Stimulated activated CD8-positive, alpha-beta memory T cell treated with anti-CD3 and anti-CD28 coated beads, Interleukin-4, amount 100 ng/mL, for 24 hours (primary cell): ENCODE data around the gene TEX55.
"Not testable (repeated sequence)": the region's sequence is repeated elsewhere in the genome, so short reads cannot be mapped to it uniquely, and the experiment has no call there.

Source experiments
- DNase-seq: peaks from one replicate; pipeline ENCODE4 v3.0.0-alpha.2; 2020; ENCODE audit warnings: low read depth

TEX55 gene

DNA sequence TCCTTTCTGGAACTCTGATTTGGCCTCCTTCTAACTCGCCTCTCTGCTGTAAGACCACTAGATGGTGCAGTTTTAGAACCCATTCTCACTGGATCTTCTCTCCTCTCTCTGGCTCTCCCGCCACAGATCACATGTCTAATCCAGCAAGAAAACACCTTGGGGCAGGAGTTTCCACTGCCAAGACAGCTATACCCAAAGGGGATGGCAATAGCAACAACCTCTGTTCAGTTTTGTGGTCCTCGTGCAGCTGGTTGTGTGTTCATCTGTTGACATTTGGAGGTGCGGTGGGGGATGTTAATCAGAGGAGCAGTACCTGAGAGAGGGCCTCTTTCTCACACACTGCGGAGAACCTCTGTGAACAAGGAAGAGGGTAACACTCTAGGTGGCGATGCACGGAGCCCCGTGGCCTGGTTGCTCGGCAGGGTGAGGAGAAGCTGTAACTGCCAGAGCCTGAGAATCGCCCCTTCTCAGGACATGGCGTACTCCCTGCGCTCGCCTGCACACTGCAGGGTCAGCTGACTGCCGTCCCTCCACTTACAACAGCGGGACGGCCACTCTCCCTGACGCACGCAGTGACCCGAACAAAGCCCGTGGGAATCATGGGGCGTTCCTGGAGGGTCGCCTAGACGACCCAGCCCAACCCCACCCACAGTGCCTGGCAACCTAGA lies at the start of gene TEX55:
Gene TEX55, plus strand, starts transcription at position 666 of the 668 bp plus-strand sequence. CDS start 25 bp downstream, outside the sequence.
- DNase-seq = no peak

- no peak for DNase-seq
Observed at GRCh38 chr3:119098003-119098402, 48.0 kb upstream of the TEX55 start.

- no peak for DNase-seq
Observed at GRCh38 chr3:119098619-119099222, 47.2 kb upstream of the TEX55 start.

GRCh38 chr3:119099785-119100184 lies 46.2 kb upstream of the TEX55 start:
- no peak for DNase-seq

GRCh38 chr3:119104031-119104430 lies 41.9 kb upstream of the TEX55 start:
- DNase-seq = no peak

DNA sequence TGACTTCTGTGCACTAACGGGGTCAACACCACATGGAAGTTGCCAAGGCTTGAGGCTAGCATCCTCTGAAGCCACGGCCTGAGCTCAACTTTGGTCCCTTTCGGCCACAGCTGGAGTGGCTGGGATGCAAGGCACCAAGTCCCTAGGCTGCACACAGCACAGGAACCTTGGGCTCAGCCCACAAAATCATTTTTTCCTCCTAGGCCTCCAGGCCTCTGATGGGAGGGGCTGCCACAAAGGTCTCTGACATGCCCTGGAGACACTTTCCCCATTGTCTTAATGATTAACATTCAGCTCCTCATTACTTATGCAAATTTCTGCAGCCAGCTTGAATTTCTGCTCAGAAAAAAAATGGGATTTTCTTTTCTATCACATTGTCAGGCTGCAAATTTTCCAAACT lies 27.6 kb upstream of the TEX55 start:
- not testable (repeated sequence) for DNase-seq

DNA sequence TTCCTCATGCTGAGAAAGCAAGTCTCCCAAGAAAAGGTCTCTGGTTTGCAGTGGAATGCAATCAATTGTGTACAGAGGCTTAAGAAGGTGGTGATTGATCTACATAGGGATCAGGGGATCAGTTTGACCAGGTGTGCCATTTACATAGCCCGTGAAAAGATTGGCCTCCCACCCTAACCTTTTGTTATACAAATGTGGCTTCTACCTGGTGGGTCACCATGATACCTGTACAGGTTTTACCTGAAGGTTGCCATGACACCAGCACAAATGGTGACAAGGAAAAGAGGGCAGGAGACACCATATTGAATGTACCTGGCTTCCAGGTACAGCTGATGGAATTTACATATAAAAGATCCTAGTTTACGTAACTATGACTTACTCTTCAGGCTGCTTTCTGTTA lies 25.5 kb upstream of the TEX55 start:
- no peak for DNase-seq

- DNase-seq = no peak
Observed at GRCh38 chr3:119122350-119122749, 23.6 kb upstream of the TEX55 start.

DNA sequence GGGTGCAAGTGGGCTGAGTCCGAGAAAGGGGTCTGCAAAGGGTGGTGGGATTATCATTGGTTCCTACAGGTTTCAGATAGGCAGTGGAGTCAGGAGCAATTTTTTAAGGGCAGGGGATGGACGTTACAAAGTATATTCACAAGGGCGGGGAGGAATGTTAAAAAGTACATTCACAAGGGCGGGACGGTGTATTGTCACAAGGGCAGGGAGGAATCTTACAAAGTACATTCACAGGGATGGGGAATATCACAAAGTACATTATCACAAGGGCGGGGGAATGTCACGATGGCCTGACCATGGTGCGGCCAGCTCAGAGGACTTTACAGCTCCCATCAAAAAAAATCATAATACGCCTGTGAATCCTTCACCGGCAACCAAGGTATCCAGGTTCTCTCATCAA lies 20.6 kb upstream of the TEX55 start:
- DNase-seq = no peak

DNA sequence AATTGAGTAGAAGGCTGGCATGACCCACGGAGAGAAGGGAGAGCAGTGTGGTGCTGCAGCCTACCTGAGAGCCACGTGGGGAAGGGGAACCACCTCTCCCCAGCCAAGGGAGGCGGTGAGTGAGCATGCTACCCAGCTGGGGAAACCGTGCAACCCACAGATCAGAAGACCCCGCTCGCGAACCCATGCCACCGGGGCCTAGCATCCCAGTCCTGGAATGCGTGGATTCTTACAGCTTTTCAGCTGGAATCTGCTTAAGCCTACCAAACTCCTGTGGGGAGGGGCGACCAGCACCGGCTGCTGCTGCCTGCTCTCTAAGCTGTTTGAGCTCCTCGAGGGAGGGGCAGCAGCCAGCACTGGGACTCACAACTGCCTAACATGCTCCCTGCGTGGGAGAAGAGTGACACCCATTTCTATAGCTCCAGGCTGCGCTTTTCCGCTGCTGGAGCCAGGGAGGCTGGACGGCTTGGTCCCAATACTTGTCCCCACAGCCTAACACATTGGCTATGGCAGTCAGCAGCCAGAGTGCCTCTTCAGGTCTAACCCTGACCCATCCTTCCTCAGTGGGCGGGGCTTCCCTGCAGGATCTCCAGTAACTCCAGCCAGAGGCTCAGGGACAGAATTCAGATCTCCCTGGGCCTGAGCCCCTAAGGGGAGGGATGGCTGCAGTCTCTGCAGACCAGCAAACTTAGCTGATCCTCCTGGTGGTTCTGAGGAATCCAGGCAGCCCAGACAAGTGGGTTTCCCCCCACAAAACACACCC lies 20.0 kb upstream of the TEX55 start:
- no peak for DNase-seq

DNA sequence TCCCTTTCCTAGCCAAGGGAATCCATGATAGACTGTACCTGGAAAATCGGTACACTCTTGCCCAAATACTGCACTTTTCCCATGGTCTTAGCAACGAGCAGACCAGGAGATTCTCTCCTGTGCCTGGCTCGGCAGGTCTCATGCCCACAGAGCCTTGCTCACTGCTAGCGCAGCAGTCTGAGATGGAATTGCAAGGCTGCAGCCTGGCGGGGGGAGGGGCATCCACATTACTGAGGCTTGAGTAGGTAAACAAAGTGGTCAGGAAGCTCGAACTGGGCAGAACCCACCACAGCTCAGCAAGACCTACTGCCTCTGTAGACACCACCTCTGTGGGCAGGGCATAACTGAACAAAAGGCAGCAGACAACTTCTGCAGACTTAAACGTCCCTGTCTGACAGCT lies 15.7 kb upstream of the TEX55 start:
- not testable (repeated sequence) for DNase-seq

- not testable (repeated sequence) for DNase-seq
Observed at GRCh38 chr3:119132291-119132690, 13.7 kb upstream of the TEX55 start.

- DNase-seq = not testable (repeated sequence)
Observed at GRCh38 chr3:119139360-119139759, 6.6 kb upstream of the TEX55 start.

DNA sequence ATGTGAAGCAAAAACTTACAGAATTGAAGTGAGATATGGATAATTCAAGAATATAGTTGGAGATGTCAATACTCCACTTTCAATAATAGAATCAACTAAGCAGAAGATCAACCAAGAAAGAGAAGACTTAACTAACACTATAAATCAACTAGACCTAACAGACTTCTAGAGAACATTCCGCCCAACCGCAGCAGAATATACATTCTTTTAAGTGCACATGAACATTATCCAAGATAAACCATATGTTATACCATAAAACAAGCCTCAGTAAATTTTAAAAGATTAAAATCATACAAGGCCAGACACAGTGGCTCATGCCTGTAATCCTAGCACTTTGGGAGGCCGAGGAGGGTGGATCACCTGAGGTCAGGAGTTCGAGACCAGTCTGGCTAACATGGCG lies 5.5 kb upstream of the TEX55 start:
- no peak for DNase-seq

DNA sequence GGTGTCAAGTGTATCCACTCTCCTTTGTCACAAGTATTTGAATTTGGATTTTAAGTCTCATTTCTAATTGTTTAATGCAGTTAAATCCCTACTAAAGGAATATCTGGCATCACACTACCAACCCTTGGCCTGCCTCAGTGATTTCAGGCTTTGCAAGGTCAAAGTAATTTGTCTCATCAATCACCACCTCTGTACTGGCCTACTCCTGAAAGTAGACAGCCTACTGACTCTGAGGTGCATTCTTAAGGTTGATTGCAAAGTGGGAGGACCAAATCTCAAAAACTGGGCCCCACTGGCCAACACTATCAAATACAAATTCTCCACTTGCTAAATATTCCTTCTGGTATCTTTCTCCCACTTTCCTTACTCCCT lies 851 bp upstream of the TEX55 start:
- no peak for DNase-seq

DNA sequence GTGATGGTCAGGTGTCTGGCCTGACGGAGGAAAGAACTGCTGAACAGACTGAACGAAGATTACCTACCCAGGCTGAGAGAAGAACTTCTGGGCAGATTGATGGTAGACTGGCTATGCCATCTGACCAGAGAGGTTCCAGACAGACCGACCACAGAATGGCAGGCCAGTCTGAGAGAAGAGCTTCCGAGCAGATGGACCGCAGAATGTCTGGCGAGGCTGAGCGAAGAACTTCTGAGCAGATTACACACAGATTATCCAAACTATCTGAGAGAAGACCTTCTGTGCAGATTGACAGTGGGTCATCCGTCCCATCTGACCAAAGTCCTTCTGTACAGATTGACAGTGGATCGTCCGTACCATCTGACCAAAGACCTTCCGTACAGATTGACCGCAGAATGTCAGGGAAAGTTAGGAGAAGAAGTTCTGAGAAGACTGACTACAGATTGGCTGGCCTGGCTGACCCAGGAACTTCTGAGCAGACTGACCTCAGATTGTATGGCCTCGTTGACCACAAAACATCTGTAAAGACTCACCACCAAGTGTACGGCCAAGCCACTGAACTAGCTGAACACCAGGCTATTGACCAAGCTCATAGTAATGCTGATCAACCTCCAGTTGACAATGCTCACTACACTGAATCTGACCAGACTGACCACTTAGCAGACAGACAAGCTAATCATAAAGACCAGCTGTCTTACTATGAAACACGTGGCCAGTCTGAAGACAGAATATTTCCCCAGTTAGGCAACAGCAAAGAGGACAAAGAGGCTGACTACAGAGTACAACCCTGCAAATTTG lies 812 bp downstream of the TEX55 start:
- no peak for DNase-seq

- no peak for DNase-seq
Observed at GRCh38 chr3:119147494-119147893, 1.5 kb downstream of the TEX55 start.

GRCh38 chr3:119148493-119149180 lies 2.7 kb downstream of the TEX55 start:
- no peak for DNase-seq

GRCh38 chr3:119149484-119149883 lies 3.5 kb downstream of the TEX55 start:
- no peak for DNase-seq

DNA sequence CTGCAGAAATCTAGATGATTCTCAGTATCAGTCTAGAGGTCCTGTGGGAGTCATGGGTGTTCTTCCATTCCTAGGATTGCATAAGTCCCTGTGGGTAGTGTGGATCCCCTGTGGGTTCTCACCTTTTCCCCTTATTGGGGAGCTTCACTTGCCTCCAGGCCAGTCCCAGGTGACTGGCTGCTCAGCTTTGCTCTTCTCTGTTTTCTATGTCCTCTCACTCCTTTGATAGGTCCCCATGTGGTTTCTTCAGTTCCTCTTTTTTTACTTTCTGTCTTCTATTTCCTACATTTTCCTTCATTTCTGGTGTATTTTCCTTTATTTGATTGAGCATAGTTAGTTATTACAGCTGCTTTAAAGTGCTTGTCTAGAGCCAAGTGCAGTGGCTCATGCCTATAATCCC lies 10.9 kb downstream of the TEX55 start:
- no peak for DNase-seq

GRCh38 chr3:119157971-119158370 lies 12.0 kb downstream of the TEX55 start:
- no peak for DNase-seq

DNA sequence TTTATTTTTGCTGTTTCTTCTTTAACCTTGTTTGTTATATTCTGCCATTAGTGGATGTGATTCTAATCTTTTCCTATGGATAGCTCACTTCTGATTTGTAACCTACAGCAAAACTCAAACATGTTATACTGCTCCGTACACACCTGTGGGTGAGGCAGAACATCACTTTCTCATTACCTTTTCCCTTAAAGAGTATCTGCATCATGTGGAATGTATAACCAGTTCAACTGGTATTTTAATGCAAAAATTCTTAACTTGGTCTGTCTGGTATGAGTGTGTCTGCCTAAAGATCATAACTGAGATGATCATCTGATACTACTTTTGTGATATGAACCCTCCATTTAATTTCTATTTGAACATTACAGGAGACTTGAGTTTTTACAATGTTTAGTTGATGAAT lies 14.4 kb downstream of the TEX55 start:
- DNase-seq = no peak
